OCI-M2 (cell line): Measurements from ENCODE around the gene NRIP1.

Source experiments
- DNase-seq: peaks from one replicate; lab custom pipeline; 2025; ENCODE audit not compliant: unreplicated experiment; lab: John Stamatoyannopoulos, UW

The NRIP1 gene

DNA sequence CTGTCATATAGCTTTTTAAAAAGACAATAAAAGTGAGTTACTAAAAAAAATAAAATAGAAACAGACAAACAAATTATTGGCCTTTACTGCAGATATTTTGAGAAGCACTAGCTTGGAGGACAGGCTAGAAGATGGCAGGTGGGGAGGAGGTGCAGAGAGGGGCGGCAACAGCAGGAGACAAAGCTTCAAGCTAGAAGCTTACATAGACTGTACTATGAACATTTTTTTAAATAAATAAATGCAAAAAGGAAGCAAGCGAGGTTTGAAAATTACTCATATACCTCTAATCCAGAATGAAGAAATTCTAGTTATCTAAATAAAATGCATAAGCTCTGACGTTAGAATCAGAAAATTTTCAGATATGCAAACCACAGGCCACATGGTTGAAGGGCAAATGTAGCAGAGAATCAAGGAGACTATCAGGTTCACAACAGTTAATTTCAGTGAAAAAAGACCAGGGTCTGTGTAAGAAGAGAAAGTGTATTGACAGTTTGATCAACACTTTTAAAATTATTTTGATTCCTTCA lies 54.9 kb downstream of the NRIP1 start:
- DNase-seq = no peak

- DNase-seq = no peak
Observed at GRCh38 chr21:15007716-15008296, 57.0 kb downstream of the NRIP1 start.

DNA sequence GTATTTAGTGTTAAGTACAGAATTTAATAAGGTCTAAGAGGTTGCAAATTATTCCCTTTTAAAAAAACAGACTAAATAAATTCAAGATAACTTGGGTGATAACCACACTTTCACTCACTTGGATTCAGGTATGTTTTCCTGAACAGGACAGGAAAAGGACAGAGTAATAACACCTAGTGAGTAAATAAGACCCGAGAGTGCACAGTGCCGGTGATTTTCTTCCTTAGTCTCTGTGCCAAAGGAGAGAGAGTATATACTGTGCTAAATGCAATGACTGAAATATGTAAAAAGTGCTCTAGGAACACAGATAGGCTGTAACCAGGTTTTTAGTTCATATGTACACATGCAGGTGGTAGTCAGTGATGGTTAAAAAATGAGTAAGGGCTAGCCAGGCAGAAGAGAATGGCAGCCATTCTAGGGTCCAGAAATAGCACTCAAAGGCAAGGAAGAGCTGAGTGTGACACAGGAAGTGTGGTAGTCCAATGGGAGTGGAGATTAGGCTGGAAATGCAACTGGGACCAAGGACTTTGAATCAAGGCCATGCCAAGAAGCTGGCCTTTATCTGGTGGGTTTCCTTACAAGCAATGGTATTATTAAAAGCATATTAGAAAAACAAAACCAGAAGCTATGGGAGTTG lies 58.1 kb downstream of the NRIP1 start:
- no peak for DNase-seq

- no peak for DNase-seq
Observed at GRCh38 chr21:15005391-15005790, 59.4 kb downstream of the NRIP1 start.

DNA sequence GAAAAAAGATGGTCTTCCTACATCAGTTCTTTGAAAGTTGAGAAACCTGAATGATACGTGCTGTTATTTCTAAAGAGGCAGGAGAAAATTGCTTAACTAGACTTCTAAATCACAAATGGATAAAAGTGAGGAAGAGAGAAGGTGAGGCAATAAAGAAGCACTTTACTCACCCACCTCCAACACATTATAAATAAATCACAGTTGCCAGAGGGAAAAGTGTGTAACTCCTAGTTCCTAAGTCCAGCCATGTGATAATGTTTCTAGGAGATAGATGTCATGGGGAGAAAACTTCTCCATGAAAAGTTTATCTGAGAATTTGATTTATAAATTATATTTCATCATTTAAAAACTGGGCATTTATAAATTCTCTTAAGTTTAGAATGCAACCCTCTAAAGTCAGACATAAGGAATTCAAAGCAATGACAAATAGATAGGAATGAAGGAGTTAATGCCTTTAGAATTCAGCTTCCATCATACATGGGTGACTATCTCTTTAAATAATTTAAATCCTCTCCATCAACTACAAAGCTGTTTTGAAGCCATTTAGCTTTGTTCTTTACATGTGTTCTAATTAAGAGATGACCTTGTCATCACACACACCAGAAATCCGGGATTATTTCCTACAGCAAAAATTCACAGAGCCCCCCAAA lies 60.0 kb downstream of the NRIP1 start:
- no peak for DNase-seq

- no peak for DNase-seq
Observed at GRCh38 chr21:15003463-15004135, 61.2 kb downstream of the NRIP1 start.

GRCh38 chr21:15001857-15002606 lies 62.8 kb downstream of the NRIP1 start:
- DNase-seq = no peak

- DNase-seq = no peak
Observed at GRCh38 chr21:15001113-15001512, 63.7 kb downstream of the NRIP1 start.

DNA sequence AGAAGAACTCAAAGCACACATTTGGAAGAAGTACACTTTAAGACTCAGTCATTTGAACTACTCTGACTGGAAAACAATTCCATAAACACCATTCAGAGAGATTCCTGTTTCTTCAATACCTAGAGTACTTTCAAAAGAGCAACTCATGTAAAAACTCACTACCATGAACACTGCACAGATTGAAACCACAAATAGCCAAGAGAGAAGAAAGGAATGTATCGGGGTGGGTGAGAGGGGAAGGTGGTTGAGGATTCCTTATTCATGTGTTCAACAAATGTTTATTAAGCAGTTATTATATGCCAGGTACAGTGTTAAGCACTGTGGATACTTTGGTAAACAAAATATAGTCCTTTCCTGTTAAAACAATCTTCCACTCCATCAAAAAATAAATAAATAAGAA lies 64.7 kb downstream of the NRIP1 start:
- no peak for DNase-seq

DNA sequence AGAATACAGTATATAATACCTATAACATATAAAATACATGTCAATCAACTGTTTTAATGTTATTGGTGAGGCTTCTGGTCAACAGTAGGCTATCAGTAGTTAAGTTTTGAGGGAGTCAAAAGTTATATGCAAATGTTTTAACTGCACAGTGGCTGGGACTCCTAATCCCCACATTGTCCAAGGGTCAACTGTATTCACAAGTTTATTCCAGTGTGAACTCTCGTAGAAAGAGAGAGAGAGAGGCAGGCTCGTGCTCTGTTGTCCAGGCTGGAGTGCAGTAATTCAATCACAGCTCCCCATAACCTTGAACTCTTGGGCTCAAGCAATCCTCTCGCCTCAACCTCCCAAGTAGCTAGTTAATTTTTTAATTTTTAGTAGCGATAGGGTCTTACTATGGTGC lies 66.0 kb downstream of the NRIP1 start:
- no peak for DNase-seq

DNA sequence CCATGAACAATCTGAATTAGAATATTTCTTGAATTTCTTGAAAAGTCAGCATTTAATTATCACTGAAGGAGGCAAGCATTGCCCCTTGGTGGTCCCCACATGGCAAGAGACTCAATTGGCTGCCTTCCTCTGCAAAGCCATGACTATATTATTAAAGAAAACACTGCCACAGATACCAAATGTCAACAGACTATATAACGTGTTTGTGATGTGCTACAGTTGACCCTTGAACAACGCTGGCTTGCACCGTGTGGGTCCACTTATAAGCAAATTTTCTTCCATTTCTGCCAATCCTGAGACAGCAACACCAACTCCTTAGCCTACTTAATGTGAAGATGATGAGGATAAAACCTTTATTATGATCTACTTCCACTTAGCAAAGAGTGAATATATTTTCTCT lies 66.5 kb downstream of the NRIP1 start:
- DNase-seq = no peak

DNA sequence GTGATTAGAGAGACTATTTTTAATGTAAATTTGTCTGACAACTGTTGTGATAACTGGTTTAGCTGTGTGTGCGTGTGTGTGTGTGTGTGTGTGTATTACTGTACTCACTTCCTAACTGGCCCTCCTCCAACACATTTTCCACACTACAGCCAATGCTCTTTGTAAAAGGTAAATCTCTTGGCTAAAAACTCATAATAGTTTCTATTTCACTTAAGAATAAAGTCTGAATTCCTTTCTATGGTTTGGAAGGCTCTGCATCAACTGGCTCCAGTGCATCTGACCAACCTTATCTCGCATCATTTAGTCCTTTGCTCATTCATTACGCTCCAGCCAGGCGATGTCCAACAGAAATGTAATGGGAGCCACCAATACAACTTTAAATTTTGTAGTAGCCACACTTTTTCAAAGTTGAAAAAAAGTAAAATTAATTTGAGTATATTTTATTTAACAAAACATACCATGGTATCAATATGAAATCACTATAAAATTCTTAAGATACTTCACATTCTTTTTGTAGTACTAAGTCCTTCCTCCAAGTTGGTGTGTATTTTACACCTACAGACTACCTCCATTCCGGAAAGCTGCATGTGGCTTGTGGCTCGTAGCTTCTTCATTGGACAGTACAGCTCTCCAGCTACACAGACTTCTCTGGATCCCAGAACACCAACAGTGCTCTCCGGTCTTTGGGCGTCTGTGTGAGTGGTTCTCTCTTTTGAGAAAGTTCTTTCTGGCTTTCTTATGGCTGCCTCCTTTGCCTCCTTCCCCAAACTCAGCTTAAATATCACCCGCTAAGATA lies 68.9 kb downstream of the NRIP1 start:
- DNase-seq = no peak

DNA sequence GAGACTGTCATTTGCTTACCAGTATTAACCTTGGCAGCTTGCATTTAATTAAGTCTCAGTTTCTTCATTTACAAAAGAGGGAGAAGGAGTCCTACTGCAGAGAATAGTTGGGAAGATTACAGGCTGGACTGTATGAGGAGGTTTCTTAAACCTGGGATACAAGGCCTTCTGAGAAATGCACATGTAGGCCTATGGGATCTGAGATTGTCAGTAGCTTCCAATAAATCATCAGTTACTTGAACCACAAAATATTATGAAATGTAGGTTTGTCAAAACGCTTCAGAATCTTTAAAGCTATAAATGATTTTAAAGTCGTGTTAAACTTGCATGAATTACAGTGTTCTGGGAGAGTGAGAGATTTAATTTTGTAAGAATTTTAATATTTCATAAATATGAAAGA lies 69.6 kb downstream of the NRIP1 start:
- DNase-seq = no peak

GRCh38 chr21:14993115-14993514 lies 71.7 kb downstream of the NRIP1 start:
- DNase-seq = no peak

DNA sequence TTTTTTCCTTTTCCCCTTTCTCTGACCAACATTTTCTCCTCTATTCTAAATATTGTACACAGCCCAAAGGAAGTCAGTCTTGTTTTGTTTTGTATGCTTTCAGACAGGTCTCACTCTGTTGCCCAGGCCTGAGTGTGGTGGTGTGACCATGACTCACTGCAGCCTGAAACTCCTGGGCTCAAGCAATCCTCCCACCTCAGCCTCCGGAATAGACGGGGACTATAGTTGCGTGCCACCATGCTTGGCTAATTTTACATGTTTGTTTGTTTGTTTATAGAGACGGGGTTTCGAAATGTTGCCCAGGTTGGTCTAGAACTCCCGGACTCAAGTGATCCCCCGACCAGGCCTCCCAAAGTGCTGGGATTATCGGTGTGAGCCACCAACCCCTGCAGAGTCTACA lies 72.8 kb downstream of the NRIP1 start:
- DNase-seq = no peak

- no peak for DNase-seq
Observed at GRCh38 chr21:14989359-14989758, 75.4 kb downstream of the NRIP1 start.

GRCh38 chr21:14988760-14989159 lies 76.0 kb downstream of the NRIP1 start:
- DNase-seq = no peak

- no peak for DNase-seq
Observed at GRCh38 chr21:14987370-14988170, 77.2 kb downstream of the NRIP1 start.

- no peak for DNase-seq
Observed at GRCh38 chr21:14985306-14985705, 79.5 kb downstream of the NRIP1 start.

DNA sequence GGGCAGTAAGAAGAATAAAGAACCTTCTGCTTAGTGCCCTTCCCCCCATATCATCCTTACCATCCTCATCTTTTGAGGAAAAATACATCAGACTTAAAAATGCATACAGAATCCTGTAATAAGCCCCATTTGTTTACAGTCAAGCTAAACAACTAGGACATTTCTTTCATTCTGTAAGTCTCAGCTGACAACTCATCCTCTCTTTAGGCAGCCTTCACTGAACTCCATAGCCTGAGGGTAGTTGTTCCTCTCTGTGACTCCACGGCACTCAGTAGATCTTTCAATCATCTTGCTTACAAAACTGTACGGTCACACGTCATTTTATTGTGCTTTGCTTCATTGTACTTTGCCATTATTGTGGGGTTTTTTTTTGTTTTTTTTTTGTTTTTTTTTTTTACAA lies 82.5 kb downstream of the NRIP1 start:
- no peak for DNase-seq
